Right lobe of liver (tissue), 4 donors: ENCODE results near the gene ZMYND8.

Experiments
- POLR2A ChIP-seq: fragments of 450-650 bp; IDR thresholded peaks from one replicate; pipeline ENCODE4 v1.6.1; 2017; ENCODE audit warnings: antibody characterized with exemption, mild to moderate bottlenecking
- TF ChIP-seq, protein P1 (sequence below), 4 donors: fragments of 200-600 bp in 3 of 4; fragments of 450-650 bp in 1 of 4; IDR thresholded peaks; one replicate each; pipeline versions ENCODE4 v1.5.1 to v1.8.0; 2016 to 2022; ENCODE audit warnings: antibody characterized with exemption in 4 of 4, mild to moderate bottlenecking in 2 of 4
- donor health status: DM: no; HTN: no; CAD: no.
- donor health status: DM: no; HTN: no; CAD: no.
- donor health status: DM: no; HTN: yes; CAD: no.

DNA sequence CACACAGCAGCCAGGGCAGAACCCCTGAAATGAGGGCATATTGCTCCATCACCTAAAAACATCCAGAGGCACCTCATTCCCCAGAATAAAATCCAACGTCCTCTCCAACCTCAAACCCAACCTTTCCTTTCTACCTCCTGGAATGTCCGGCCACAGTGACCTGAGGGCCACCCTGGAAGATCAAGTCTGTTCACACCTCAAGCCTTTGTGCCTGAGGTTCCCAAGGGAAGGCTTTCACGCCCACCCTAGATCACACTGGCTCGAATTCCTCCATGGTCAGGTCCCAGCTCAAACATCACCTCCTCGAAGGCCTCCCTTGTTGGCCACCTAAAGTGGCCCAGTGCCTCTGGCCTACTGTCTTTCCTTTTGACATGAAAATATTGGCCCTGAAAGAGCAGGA, 88.9 kb downstream of the ZMYND8 start:
- no peak for TF ChIP-seq POLR2A
- TF ChIP-seq, protein P1, sequence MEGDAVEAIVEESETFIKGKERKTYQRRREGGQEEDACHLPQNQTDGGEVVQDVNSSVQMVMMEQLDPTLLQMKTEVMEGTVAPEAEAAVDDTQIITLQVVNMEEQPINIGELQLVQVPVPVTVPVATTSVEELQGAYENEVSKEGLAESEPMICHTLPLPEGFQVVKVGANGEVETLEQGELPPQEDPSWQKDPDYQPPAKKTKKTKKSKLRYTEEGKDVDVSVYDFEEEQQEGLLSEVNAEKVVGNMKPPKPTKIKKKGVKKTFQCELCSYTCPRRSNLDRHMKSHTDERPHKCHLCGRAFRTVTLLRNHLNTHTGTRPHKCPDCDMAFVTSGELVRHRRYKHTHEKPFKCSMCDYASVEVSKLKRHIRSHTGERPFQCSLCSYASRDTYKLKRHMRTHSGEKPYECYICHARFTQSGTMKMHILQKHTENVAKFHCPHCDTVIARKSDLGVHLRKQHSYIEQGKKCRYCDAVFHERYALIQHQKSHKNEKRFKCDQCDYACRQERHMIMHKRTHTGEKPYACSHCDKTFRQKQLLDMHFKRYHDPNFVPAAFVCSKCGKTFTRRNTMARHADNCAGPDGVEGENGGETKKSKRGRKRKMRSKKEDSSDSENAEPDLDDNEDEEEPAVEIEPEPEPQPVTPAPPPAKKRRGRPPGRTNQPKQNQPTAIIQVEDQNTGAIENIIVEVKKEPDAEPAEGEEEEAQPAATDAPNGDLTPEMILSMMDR (IDR thresholded peaks at IDR 0.05): no peak
